ENCODE measurements around the gene SH3PXD2A.
"Not testable (repeated sequence)": the region's sequence is repeated elsewhere in the genome, so short reads cannot be mapped to it uniquely, and the experiment has no call there.

Gene SH3PXD2A

GRCh38 chr10:103665162-103665889 is 190.1 kb downstream of the SH3PXD2A start:
- DNase-seq (ENCODE audit: low read depth), result no peak

GRCh38 chr10:103663802-103664201 is 191.6 kb downstream of the SH3PXD2A start:
- DNase-seq (ENCODE audit: low read depth), result no peak

GRCh38 chr10:103663236-103663635 is 192.1 kb downstream of the SH3PXD2A start:
- DNase-seq (ENCODE audit: low read depth), result no peak

GRCh38 chr10:103662704-103663103 is 192.7 kb downstream of the SH3PXD2A start:
- DNase-seq (ENCODE audit: low read depth), result not testable (repeated sequence)

GRCh38 chr10:103661198-103661950 is 194.0 kb downstream of the SH3PXD2A start:
- DNase-seq (ENCODE audit: low read depth), result no peak

GRCh38 chr10:103660364-103661197 is 194.8 kb downstream of the SH3PXD2A start:
- no peak for DNase-seq (ENCODE audit: low read depth)

- no peak for DNase-seq (ENCODE audit: low read depth)
Measured at GRCh38 chr10:103659674-103660363, 195.6 kb downstream of the SH3PXD2A start.

GRCh38 chr10:103658049-103658577 is 197.3 kb downstream of the SH3PXD2A start:
- DNase-seq (ENCODE audit: low read depth), result no peak

GRCh38 chr10:103657061-103657591 is 198.2 kb downstream of the SH3PXD2A start:
- DNase-seq (ENCODE audit: low read depth), result no peak

GRCh38 chr10:103654925-103655324 is 200.5 kb downstream of the SH3PXD2A start:
- no peak for DNase-seq (ENCODE audit: low read depth)

GRCh38 chr10:103653581-103654037 is 201.8 kb downstream of the SH3PXD2A start:
- no peak for DNase-seq (ENCODE audit: low read depth)

GRCh38 chr10:103652599-103653281 is 202.6 kb downstream of the SH3PXD2A start:
- DNase-seq (ENCODE audit: low read depth), result no peak

- no peak for DNase-seq (ENCODE audit: low read depth)
Measured at GRCh38 chr10:103651783-103652476, 203.4 kb downstream of the SH3PXD2A start.

GRCh38 chr10:103651333-103651732 is 204.0 kb downstream of the SH3PXD2A start:
- no peak for DNase-seq (ENCODE audit: low read depth)

GRCh38 chr10:103649654-103650423 is 205.5 kb downstream of the SH3PXD2A start:
- no peak for DNase-seq (ENCODE audit: low read depth)

GRCh38 chr10:103648636-103649532 is 206.5 kb downstream of the SH3PXD2A start:
- no peak for DNase-seq (ENCODE audit: low read depth)

- no peak for DNase-seq (ENCODE audit: low read depth)
Measured at GRCh38 chr10:103648251-103648635, 207.1 kb downstream of the SH3PXD2A start.

GRCh38 chr10:103646304-103646703 is 209.1 kb downstream of the SH3PXD2A start:
- DNase-seq (ENCODE audit: low read depth), result no peak

Data from stimulated activated CD8-positive, alpha-beta memory T cell treated with anti-CD3 and anti-CD28 coated beads, Interleukin-7, amount 100 ng/mL, for 24 hours (primary cell).